Activated CD8-positive, alpha-beta T cell treated with anti-CD3 and anti-CD28 coated beads, Interleukin-2, amount 10 ng/mL, durations not matched to agents 7 days and 5 days (primary cell): ENCODE measurements around the gene MAGED1. TPM values are rescaled to one million over a fixed set of nuclear protein-coding genes. Genes with fewer than 3 reads are reported as not detected.

ENCODE experiments used
- ATAC-seq: fragments of 150-1000 bp; cut with Tn5 transposase; one replicate; pipeline ENCODE4 v1.10.0; 2021; ENCODE audit warnings: moderate library complexity
- CTCF ChIA-PET: fragments of 350-600 bp; sonication (Branson Sonifier 250); formaldehyde crosslinking; loops from one replicate; lab custom pipeline; 2021; ENCODE audit warnings: antibody characterized with exemption; lab: Charles Lee
- POLR2A ChIA-PET: fragments of 350-600 bp; sonication (Branson Sonifier 250); formaldehyde crosslinking; loops from one replicate; lab custom pipeline; 2021; ENCODE audit warnings: antibody characterized with exemption; lab: Charles Lee
- DNase-seq: peaks from one replicate; pipeline ENCODE4 v3.0.0-alpha.2; 2020
- H3K27ac Mint-ChIP-seq: one replicate; pipeline ENCODE4 v1.8.0; 2021; ENCODE audit warnings: mild to moderate bottlenecking, mixed read lengths
- H3K27me3 Mint-ChIP-seq: one replicate; pipeline ENCODE4 v1.8.0; 2021; ENCODE audit warnings: low read depth, mixed read lengths
- H3K36me3 Mint-ChIP-seq: one replicate; pipeline ENCODE4 v1.8.0; 2021; ENCODE audit warnings: low read depth, mixed read lengths
- H3K4me1 Mint-ChIP-seq: one replicate; pipeline ENCODE4 v1.8.0; 2021; ENCODE audit warnings: low read depth, mixed read lengths
- H3K4me3 Mint-ChIP-seq: one replicate; pipeline ENCODE4 v1.8.0; 2021; ENCODE audit warnings: mild to moderate bottlenecking, mixed read lengths
- H3K9me3 Mint-ChIP-seq: one replicate; pipeline ENCODE4 v1.8.0; 2022; ENCODE audit warnings: mixed read lengths; ENCODE audit not compliant: insufficient read depth
- total RNA-seq, 2 experiments: library from RNA; stranded (reverse); gene quantifications; one replicate each; pipeline ENCODE4 v1.2.3, GENCODE V29; 2021

Gene MAGED1
- total RNA-seq, 2 experiments from 2014 or later, result 42.6 to 45.0 TPM

DNA sequence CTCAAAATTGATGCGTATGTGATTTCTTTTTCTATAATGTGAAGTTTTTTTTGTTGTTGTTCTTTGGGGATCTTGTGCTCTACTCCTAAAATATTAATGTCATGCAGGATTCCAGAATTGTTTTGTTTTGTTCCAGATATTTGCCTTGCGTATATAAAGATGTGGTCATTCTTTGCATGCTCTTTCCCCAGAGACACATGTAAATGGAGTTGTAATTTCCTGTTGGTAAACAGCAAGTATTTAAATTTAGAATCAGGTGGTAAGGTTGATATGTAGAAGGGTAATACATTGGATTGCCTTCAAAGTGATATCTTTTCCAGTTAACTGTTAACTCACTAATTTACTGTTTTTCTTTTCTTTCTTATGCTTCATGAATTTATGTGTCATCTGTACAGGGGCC, 23.1 kb upstream of the MAGED1 start:
- H3K9me3 Mint-ChIP-seq, result no peaks in the 10 kb centered on the region
- ATAC-seq (no peak), DNase-seq (no peak)
- POLR2A ChIA-PET, result no interaction called here
- no peak overlapping the region for H3K27ac Mint-ChIP-seq
- H3K27me3 Mint-ChIP-seq, result no peaks in the 10 kb centered on the region
- peaks cover 11% of the 10 kb centered on the region for H3K36me3 Mint-ChIP-seq
- CTCF ChIA-PET, result no interaction called here
- no peak overlapping the region for H3K4me3 Mint-ChIP-seq
- no peaks in the 10 kb centered on the region for H3K4me1 Mint-ChIP-seq

- ATAC-seq (no peak), DNase-seq (no peak)
- ChIA-PET POLR2A (no interaction called here), CTCF (no interaction called here)
- H3K27me3 Mint-ChIP-seq, result no peaks in the 10 kb centered on the region
- H3K4me1 Mint-ChIP-seq, result no peaks in the 10 kb centered on the region
- peaks cover 3% of the 10 kb centered on the region for H3K36me3 Mint-ChIP-seq
- H3K4me3 Mint-ChIP-seq, result no peak overlapping the region
- no peak overlapping the region for H3K27ac Mint-ChIP-seq
- no peaks in the 10 kb centered on the region for H3K9me3 Mint-ChIP-seq
Measured at GRCh38 chrX:51874123-51874522, 19.3 kb upstream of the MAGED1 start.

DNA sequence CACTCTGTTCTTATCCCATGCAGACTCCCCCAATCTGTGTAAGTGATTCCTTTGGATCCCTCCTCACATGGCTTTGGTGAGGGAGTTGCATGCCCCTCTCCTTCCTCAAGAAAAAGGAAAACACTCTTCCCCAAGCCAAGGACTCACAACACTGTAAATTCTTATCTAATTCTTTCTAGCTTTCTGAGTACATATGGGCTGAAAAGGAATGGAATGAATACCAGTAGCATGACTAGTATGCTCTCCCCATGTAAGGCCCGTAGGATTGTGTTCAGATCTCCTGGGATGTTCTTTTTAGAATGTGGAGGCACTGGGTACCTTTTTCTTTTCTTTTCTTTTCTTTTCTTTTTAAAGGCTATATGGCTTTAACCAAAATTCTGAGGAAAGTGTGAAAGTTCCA, 17.0 kb upstream of the MAGED1 start:
- POLR2A ChIA-PET, result no interaction called here
- Mint-ChIP-seq H3K36me3 (peaks cover 2% of the 10 kb centered on the region), H3K4me3 (no peak overlapping the region), H3K9me3 (no peaks in the 10 kb centered on the region), H3K27ac (no peak overlapping the region), H3K4me1 (no peaks in the 10 kb centered on the region), H3K27me3 (no peaks in the 10 kb centered on the region)
- ATAC-seq, result no peak
- CTCF ChIA-PET, result no interaction called here
- DNase-seq, result no peak

GRCh38 chrX:51878056-51878455, 15.4 kb upstream of the MAGED1 start:
- Mint-ChIP-seq H3K27me3 (no peaks in the 10 kb centered on the region), H3K9me3 (no peaks in the 10 kb centered on the region), H3K4me1 (no peaks in the 10 kb centered on the region), H3K36me3 (peaks cover 4% of the 10 kb centered on the region), H3K4me3 (no peak overlapping the region), H3K27ac (no peak overlapping the region)
- ATAC-seq (no peak), DNase-seq (no peak)
- ChIA-PET CTCF (interaction anchor here (0.9 kb wide), 1 partner anchor 17 kb away, joined by 3 read pairs; no protein-coding TSS in a partner anchor), POLR2A (no interaction called here)

GRCh38 chrX:51889851-51890250, 3.6 kb upstream of the MAGED1 start:
- Mint-ChIP-seq H3K27me3 (no peaks in the 10 kb centered on the region), H3K27ac (no peak overlapping the region), H3K36me3 (no peaks in the 10 kb centered on the region), H3K4me1 (peaks cover 22% of the 10 kb centered on the region), H3K4me3 (no peak overlapping the region), H3K9me3 (no peaks in the 10 kb centered on the region)
- ChIA-PET CTCF (no interaction called here), POLR2A (no interaction called here)
- ATAC-seq (no peak), DNase-seq (no peak)

DNA sequence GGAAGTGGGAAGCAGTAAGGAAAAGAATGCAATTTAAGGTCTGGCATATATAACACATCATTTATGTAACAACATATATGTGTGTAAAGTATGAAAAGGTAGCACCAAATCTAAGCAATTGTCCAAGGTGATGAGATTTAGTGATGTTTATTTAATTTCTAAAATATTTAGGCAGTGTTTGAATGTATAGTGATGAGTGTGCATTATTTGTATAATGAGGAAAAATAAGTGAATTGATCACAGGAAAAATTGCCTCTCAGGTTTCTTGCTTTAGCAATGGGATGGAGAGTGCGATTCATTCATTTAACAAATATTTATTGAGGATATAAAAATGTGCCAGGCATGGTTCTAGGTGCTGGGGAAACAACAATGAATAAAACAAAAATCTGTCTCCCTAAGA, 2.2 kb upstream of the MAGED1 start:
- H3K27ac Mint-ChIP-seq, result no peak overlapping the region
- ATAC-seq, result no peak

GRCh38 chrX:51891821-51892551, 1.4 kb upstream of the MAGED1 start:
- CTCF ChIA-PET, result no interaction called here
- H3K27ac Mint-ChIP-seq, result peak overlapping the region; percentile 49
- no peak for ATAC-seq

More for the DNA sequence above, 2.2 kb upstream of the MAGED1 start:
- Mint-ChIP-seq H3K4me1 (peaks cover 32% of the 10 kb centered on the region), H3K9me3 (no peaks in the 10 kb centered on the region), H3K4me3 (no peak overlapping the region), H3K36me3 (peaks cover 6% of the 10 kb centered on the region), H3K27me3 (no peaks in the 10 kb centered on the region)
- CTCF ChIA-PET, result no interaction called here
- POLR2A ChIA-PET, result no interaction called here
- DNase-seq, result no peak

DNA sequence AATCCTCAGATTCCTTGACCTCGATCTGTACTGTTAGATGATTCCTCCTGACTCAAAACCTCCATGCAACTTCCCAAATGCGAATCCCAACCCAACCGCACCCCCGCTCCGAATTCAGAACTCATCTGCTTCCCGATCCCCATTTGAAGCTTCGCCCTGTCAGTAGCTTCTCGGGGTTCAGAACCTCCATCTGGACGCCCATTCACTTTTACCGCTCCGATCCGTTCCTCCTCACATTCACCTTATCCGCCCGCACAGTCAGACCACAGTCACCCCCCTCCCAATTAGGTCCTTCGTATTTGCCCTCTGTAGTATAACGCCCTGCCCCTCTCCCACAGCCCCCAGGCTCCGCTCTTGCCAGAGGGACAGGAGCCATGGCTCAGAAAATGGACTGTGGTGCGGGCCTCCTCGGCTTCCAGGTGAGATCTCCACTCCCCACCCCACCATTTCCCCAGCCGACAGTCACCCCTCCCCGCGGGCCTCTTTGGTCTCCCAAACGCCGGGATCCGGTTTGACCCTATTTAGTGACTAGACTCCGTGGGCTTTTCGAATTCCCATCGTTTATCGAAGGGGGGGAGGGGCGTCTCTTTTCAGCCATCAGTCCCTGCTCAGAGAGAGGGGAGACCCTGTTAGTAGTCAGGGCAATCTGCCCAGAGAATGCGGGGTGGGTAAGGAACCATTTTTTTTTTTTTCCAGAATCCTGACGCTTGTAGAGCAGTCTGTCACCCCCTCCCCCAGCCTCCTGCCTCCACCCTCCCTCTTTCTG, 691 bp downstream of the MAGED1 start:
- H3K27ac Mint-ChIP-seq, result peak overlapping the region; percentile 90
- H3K36me3 Mint-ChIP-seq, result peaks cover 22% of the 10 kb centered on the region
- ChIA-PET CTCF (no interaction called here), POLR2A (no interaction called here)
- H3K27me3 Mint-ChIP-seq, result no peaks in the 10 kb centered on the region
- ATAC-seq (peak; percentile 13), DNase-seq (peak; percentile 23)
- peak overlapping the region; percentile 86 for H3K4me3 Mint-ChIP-seq
- H3K4me1 Mint-ChIP-seq, result peaks cover 32% of the 10 kb centered on the region
- no peaks in the 10 kb centered on the region for H3K9me3 Mint-ChIP-seq

More at GRCh38 chrX:51891821-51892551, 1.4 kb upstream of the MAGED1 start:
- H3K4me3 Mint-ChIP-seq, result no peak overlapping the region
- no peaks in the 10 kb centered on the region for H3K9me3 Mint-ChIP-seq
- H3K4me1 Mint-ChIP-seq, result peaks cover 32% of the 10 kb centered on the region
- DNase-seq, result peak; percentile 20
- no peaks in the 10 kb centered on the region for H3K27me3 Mint-ChIP-seq
- H3K36me3 Mint-ChIP-seq, result peaks cover 6% of the 10 kb centered on the region
- POLR2A ChIA-PET, result no interaction called here

- Mint-ChIP-seq H3K4me1 (peaks cover 32% of the 10 kb centered on the region), H3K9me3 (no peaks in the 10 kb centered on the region), H3K4me3 (peak overlapping the region; percentile 86), H3K27me3 (no peaks in the 10 kb centered on the region), H3K36me3 (peaks cover 23% of the 10 kb centered on the region), H3K27ac (peak overlapping the region; percentile 90)
- CTCF ChIA-PET, result no interaction called here
- DNase-seq (peak; percentile 56), ATAC-seq (peak; percentile 63)
- POLR2A ChIA-PET, result interaction anchor here (0.9 kb wide), 1 partner anchor 256 kb away, joined by 3 read pairs; no protein-coding TSS in a partner anchor
Measured at GRCh38 chrX:51894697-51895336, 1.4 kb downstream of the MAGED1 start.

DNA sequence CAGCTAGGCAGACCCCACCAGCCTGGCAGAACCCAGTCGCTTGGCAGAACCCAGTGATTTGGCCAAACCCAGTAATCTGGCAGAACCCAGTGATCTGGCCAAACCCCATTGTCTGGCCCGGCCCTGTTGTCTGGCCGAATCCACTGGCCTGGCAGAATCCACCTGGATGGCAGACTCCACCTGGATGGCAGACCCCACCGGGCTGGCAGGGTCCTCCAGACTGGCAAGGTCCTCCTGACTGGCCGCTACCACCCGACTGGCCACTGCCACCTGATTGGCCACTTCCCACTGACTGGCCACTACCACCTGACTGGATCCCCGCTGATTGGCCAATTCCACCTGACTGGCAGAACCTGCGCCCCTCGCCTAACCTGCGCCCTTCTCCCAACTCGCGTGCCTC, 3.2 kb downstream of the MAGED1 start:
- no peak overlapping the region for H3K27ac Mint-ChIP-seq
- DNase-seq (no peak), ATAC-seq (no peak)
- H3K4me1 Mint-ChIP-seq, result peaks cover 28% of the 10 kb centered on the region
- H3K4me3 Mint-ChIP-seq, result no peak overlapping the region
- H3K9me3 Mint-ChIP-seq, result no peaks in the 10 kb centered on the region
- POLR2A ChIA-PET, result no interaction called here
- no peaks in the 10 kb centered on the region for H3K27me3 Mint-ChIP-seq
- CTCF ChIA-PET, result no interaction called here
- peaks cover 33% of the 10 kb centered on the region for H3K36me3 Mint-ChIP-seq

GRCh38 chrX:51899741-51900140, 6.3 kb downstream of the MAGED1 start:
- CTCF ChIA-PET, result no interaction called here
- H3K9me3 Mint-ChIP-seq, result no peaks in the 10 kb centered on the region
- H3K4me1 Mint-ChIP-seq, result peaks cover 16% of the 10 kb centered on the region
- POLR2A ChIA-PET, result no interaction called here
- ATAC-seq (no peak), DNase-seq (no peak)
- no peaks in the 10 kb centered on the region for H3K27me3 Mint-ChIP-seq
- no peak overlapping the region for H3K27ac Mint-ChIP-seq
- no peak overlapping the region for H3K4me3 Mint-ChIP-seq
- H3K36me3 Mint-ChIP-seq, result peaks cover 43% of the 10 kb centered on the region

- Mint-ChIP-seq H3K36me3 (peaks cover 31% of the 10 kb centered on the region), H3K4me3 (no peak overlapping the region), H3K27ac (no peak overlapping the region), H3K4me1 (peaks cover 6% of the 10 kb centered on the region), H3K9me3 (no peaks in the 10 kb centered on the region), H3K27me3 (no peaks in the 10 kb centered on the region)
- POLR2A ChIA-PET, result no interaction called here
- DNase-seq (no peak), ATAC-seq (no peak)
- CTCF ChIA-PET, result no interaction called here
Measured at GRCh38 chrX:51902510-51903050, 9.2 kb downstream of the MAGED1 start.
